Breast epithelium (tissue), 4 donors: ENCODE results near the gene BTBD7. TPM values are rescaled to one million over a fixed set of nuclear protein-coding genes. Genes with fewer than 3 reads are reported as not detected.

Experiments used
- DNase-seq, 2 donors: peaks; one replicate each; pipeline ENCODE4 v3.0.0-alpha.2; 2019; ENCODE audit warnings: low spot score in 2 of 2
- H3K27ac ChIP-seq, 2 donors: fragments of 200-600 bp; sonication (generic) in 1 of 2; one replicate each; pipeline ENCODE4 v1.5.1; 2016 to 2019; ENCODE audit warnings: mild to moderate bottlenecking in 1 of 2
- H3K27me3 ChIP-seq, 2 donors: fragments of 200-600 bp; sonication (generic) in 1 of 2; one replicate each; pipeline versions ENCODE4 v1.5.1 to v1.6.0; 2017 to 2019; ENCODE audit warnings: control low read depth in 1 of 2, mild to moderate bottlenecking in 1 of 2
- H3K36me3 ChIP-seq: fragments of 200-600 bp; one replicate; pipeline ENCODE4 v1.5.1; 2019
- H3K4me1 ChIP-seq, 2 donors: fragments of 200-600 bp; sonication (generic); one replicate each; pipeline ENCODE4 v1.5.1; 2016 to 2019; ENCODE audit warnings: control low read depth in 1 of 2
- H3K4me3 ChIP-seq, 3 donors: fragments of 200-600 bp; sonication (generic); 1 replicate in 2 of 3; 2 replicates in 1 of 3; pipeline ENCODE4 v1.5.1; 2016 to 2019; ENCODE audit warnings: mild to moderate bottlenecking in 3 of 3, moderate library complexity in 2 of 3
- H3K9me3 ChIP-seq, 2 donors: fragments of 200-600 bp; sonication (generic) in 1 of 2; one replicate each; pipeline ENCODE4 v1.5.1; 2016 to 2019; ENCODE audit warnings: control low read depth in 1 of 2
- POLR2A ChIP-seq: fragments of 450-650 bp; IDR thresholded peaks from one replicate; pipeline ENCODE4 v1.6.1; 2016; ENCODE audit warnings: antibody characterized with exemption, mild to moderate bottlenecking, moderate library complexity
- POLR2AphosphoS5 ChIP-seq, 3 donors: sonication (generic); formaldehyde crosslinking; IDR thresholded peaks; one replicate each; pipeline ENCODE4 v1.6.1; 2017; ENCODE audit warnings: antibody characterized with exemption in 3 of 3
- intact Hi-C: fragments of 100-400 bp; cut with DNase I; formaldehyde crosslinking; loops from one replicate; pipeline ENCODE4 v1.15.1; 2023; ENCODE audit warnings: low total_unique reads
- total RNA-seq, 3 donors: library from RNA; depleted of rRNA; stranded (reverse); fragments of >200 nt; gene quantifications; one replicate each; pipeline ENCODE4 v1.1.0, GENCODE V29; 2016
- TF ChIP-seq, protein P1 (sequence below), 3 donors: fragments of 450-650 bp; IDR thresholded peaks; one replicate each; pipeline ENCODE4 v1.5.1; 2016 to 2017; ENCODE audit warnings: antibody characterized with exemption in 3 of 3, mild to moderate bottlenecking in 3 of 3, moderate library complexity in 3 of 3

BTBD7 gene
- total RNA-seq, 3 donors from 2014 or later = 19.7 to 32.8 (median 26.5) TPM

DNA sequence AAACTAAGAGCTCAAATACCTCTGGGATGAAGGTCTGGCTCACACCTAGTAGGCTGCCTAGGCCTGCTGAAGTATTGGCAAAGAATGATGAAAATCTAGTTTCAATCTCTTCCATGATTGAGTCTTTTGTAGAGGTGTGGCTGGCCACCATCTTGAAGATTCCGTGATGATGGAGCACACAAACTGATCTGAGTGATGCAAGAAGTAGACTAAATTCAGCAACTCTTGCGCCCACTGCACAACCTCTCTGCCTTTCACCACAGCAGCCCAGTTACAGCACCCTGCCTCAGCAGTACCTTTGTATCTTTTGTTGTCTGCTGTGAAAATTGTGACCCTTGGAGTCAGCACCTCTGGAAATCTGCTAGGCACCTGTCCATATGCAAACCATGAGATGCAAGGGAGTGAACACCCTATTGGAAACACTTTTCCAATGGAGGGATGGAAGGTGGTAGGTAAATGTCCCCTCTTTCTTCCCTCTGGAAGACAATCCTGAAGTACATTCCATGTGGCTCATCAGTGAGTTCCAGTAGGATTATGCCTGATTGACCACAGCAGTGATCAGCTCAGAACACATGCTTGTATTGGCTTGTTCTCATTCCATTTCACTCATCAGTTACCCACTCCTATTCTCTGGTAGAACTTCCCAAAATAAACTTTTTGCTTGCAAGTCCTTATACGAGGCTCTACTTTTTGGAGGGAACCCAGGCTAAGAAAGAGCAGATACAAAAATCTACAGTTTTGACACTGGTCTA is 58.6 kb downstream of the BTBD7 start:
- Histone ChIP-seq H3K4me3 (no peak overlapping the region), H3K36me3 (no peaks in the 10 kb centered on the region), H3K9me3 (no peaks in the 10 kb centered on the region), H3K4me1 (no peaks in the 10 kb centered on the region), H3K27me3 (no peaks in the 10 kb centered on the region), H3K27ac (no peak overlapping the region)
- no peak for DNase-seq
- intact Hi-C loops = no loop called here
- TF ChIP-seq POLR2AphosphoS5 (IDR thresholded peaks at IDR 0.05) (no peak), POLR2A (no peak)
- TF ChIP-seq, protein P1, sequence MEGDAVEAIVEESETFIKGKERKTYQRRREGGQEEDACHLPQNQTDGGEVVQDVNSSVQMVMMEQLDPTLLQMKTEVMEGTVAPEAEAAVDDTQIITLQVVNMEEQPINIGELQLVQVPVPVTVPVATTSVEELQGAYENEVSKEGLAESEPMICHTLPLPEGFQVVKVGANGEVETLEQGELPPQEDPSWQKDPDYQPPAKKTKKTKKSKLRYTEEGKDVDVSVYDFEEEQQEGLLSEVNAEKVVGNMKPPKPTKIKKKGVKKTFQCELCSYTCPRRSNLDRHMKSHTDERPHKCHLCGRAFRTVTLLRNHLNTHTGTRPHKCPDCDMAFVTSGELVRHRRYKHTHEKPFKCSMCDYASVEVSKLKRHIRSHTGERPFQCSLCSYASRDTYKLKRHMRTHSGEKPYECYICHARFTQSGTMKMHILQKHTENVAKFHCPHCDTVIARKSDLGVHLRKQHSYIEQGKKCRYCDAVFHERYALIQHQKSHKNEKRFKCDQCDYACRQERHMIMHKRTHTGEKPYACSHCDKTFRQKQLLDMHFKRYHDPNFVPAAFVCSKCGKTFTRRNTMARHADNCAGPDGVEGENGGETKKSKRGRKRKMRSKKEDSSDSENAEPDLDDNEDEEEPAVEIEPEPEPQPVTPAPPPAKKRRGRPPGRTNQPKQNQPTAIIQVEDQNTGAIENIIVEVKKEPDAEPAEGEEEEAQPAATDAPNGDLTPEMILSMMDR (IDR thresholded peaks at IDR 0.05) = no peak

DNA sequence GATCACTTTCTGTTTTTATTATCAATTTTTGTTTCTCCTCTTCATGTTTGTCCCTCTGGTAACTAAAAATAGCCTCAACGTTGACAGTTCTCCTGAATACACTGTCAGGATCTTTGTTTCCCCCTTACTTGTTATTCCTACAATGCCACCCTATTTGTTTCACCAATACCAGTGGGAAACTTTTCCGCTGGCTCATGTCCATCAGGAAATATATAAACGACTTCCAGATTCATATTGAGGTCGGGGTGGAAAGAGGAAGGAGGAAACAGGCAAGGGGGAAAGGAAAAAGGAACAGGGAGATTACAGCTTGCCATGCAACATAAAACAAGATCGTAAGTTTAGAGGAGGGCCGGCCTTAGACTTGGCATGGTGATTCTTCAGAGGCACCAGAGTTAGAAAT is 61.7 kb downstream of the BTBD7 start:
- no peak overlapping the region for H3K27ac ChIP-seq
- no peaks in the 10 kb centered on the region for H3K9me3 ChIP-seq
- no peaks in the 10 kb centered on the region for H3K4me1 ChIP-seq
- TF ChIP-seq, protein P1 (IDR thresholded peaks at IDR 0.05) = no peak
- no peak for TF ChIP-seq POLR2A
- no peak for TF ChIP-seq POLR2AphosphoS5 (IDR thresholded peaks at IDR 0.05)
- intact Hi-C loops = no loop called here
- H3K36me3 ChIP-seq = no peaks in the 10 kb centered on the region
- no peak for DNase-seq
- H3K4me3 ChIP-seq = no peak overlapping the region
- no peaks in the 10 kb centered on the region for H3K27me3 ChIP-seq

DNA sequence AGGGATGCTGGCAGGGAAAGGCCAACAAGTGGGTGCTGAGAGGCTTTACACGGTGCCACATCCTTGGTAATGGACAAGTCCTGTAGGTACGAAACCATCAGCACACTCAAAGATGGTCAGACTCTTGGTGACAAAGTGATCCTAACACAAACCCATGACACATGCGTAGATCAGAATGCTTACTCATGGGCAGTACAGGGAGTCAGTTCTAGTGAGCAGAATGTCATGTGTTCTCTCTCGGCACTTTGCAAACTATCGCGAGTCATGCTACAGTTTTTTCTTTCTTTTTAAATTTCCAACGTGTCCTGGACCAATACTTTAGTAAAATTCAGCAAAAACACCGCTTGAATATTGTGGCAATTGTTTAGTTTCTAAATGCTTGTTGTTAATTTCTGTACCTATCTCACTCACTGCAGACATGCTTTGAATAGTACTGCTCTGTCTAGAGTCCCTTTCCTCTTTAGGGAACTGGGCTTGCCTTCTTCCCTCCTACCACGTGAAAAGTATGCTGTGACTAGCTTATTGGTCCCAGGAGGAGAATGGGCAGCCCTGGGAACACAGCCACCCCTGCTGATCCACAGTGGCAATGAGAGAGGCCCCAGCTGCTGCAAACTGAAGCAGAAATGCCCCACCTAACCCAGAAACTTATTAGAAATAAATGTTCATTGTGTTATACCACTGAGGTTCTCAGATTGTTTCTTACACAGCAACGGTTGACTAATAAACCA is 63.3 kb downstream of the BTBD7 start:
- no peaks in the 10 kb centered on the region for H3K4me1 ChIP-seq
- TF ChIP-seq, protein P1 (IDR thresholded peaks at IDR 0.05) = no peak
- no peak for TF ChIP-seq POLR2A
- no peak for TF ChIP-seq POLR2AphosphoS5 (IDR thresholded peaks at IDR 0.05)
- no peak overlapping the region for H3K4me3 ChIP-seq
- H3K9me3 ChIP-seq = no peaks in the 10 kb centered on the region
- H3K27me3 ChIP-seq = no peaks in the 10 kb centered on the region
- H3K36me3 ChIP-seq = no peaks in the 10 kb centered on the region
- no peak for DNase-seq
- H3K27ac ChIP-seq = no peak overlapping the region
- intact Hi-C loops = loop anchor here (2.0 kb wide), 1 partner anchor 55 kb away; no protein-coding TSS in a partner anchor

DNA sequence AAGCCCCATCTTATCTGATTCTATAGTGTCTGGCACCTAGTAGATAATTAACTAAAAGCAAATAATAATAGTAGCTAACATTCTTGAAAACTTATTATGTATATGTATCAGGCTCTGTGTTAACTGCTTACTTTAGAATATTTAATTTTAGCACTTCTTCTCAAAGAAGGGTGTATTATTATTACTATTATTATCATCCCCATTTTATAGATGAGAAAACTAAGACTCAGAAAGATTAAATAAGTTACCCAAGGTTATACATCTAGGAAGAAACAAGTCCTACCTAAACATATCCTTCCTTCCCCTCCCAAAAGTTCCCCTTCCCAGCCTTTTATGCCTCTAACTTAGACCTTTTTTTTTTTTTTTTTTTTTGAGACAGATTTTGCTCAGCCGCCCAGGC is 64.4 kb downstream of the BTBD7 start:
- no peak for DNase-seq
- no peaks in the 10 kb centered on the region for H3K9me3 ChIP-seq
- H3K4me1 ChIP-seq = no peaks in the 10 kb centered on the region
- H3K27ac ChIP-seq = no peak overlapping the region
- TF ChIP-seq POLR2AphosphoS5 (IDR thresholded peaks at IDR 0.05) (no peak), POLR2A (no peak)
- TF ChIP-seq, protein P1 (IDR thresholded peaks at IDR 0.05) = no peak
- intact Hi-C loops = loop anchor here (2.0 kb wide), 1 partner anchor 56 kb away; no protein-coding TSS in a partner anchor
- H3K27me3 ChIP-seq = no peaks in the 10 kb centered on the region
- H3K36me3 ChIP-seq = no peaks in the 10 kb centered on the region
- H3K4me3 ChIP-seq = no peak overlapping the region

DNA sequence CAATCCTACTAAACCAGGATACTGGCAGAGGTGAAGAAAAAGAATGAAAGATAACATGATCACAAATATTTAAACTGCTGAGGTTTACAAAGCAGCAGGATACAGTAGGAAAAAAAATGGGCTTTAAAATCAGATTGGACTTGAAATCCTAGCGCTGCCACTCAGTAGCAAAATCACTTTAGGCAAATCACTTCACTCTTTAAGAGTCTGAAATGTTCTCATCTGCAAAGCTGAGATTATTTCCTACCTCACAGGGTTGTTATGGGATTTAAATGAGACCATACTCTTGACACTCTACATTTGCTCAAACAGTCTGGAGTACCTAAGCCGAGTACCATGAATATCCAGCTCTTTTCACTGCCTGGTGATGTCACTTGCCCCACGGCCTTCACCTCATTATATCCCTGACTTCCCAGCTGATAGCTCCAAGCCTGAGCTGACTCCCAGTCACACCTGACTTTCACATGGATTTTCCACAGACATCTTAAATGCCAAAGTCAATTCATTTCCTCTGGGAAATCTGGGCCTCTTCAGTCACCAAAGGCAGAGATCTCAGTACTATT is 65.6 kb downstream of the BTBD7 start:
- H3K27me3 ChIP-seq = no peaks in the 10 kb centered on the region
- no peak overlapping the region for H3K4me3 ChIP-seq
- H3K4me1 ChIP-seq = no peaks in the 10 kb centered on the region
- no peak for TF ChIP-seq POLR2AphosphoS5 (IDR thresholded peaks at IDR 0.05)
- TF ChIP-seq, protein P1 (IDR thresholded peaks at IDR 0.05) = no peak
- no peak for TF ChIP-seq POLR2A
- H3K36me3 ChIP-seq = no peaks in the 10 kb centered on the region
- intact Hi-C loops = no loop called here
- no peaks in the 10 kb centered on the region for H3K9me3 ChIP-seq
- H3K27ac ChIP-seq = no peak overlapping the region
- no peak for DNase-seq
